Adrenal gland (tissue), 5 donors: ENCODE data around the gene ZNF670.

Experiments used
- CTCF ChIP-seq, 6 experiments: fragments of 450-650 bp in 4 of 6; fragments of 200-600 bp in 2 of 6; sonication (generic) in 1 of 6; IDR thresholded peaks; 1 replicate in 5 of 6; 2 replicates in 1 of 6; pipeline versions ENCODE4 v1.5.1 to v1.8.0; 2016 to 2021; ENCODE audit warnings: antibody characterized with exemption in 6 of 6, mild to moderate bottlenecking in 2 of 6, moderate library complexity in 1 of 6
- POLR2A ChIP-seq, 2 donors: fragments of 450-650 bp; IDR thresholded peaks; one replicate each; pipeline ENCODE4 v1.6.1; 2017; ENCODE audit warnings: antibody characterized with exemption in 2 of 2, mild to moderate bottlenecking in 2 of 2, moderate library complexity in 1 of 2
- donor health status: DM: no; HTN: no; CAD: no.

GRCh38 chr1:247103859-247104591 is 25.4 kb upstream of the ZNF670 start, which contains the start of gene ZNF669:
- TF ChIP-seq CTCF (IDR thresholded peaks at IDR 0.05) = no peak
- TF ChIP-seq POLR2A (IDR thresholded peaks at IDR 0.05) = peak; percentile 77 to 90
